Measurements from ENCODE around the gene RHOJ. TPM values are rescaled to one million over a fixed set of nuclear protein-coding genes. Genes with fewer than 3 reads are reported as not detected.

The RHOJ gene
- polyA plus RNA-seq, 1 experiment, result 116 TPM

DNA sequence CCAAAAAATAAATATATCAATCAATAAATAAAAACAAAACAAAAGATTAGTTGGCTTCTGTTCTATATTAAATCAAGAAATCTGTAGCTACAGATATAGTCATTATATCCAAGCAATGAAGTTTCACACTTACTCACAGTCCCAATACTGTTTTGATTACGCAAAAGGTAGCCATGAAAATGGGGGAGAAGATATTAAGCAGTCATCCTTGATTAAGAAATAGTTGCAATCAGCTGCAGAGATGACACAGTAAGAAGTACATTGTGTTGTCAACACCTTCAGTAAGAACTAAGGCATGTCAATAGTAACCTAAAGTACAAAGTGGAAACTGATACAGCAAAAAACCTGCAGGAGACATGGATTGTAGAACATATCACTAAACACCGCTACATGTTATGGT is 11.0 kb upstream of the RHOJ start:
- CTCF ChIA-PET, result interaction anchor here (1.0 kb wide), 1 partner anchor 30 kb away, joined by 3 read pairs; no protein-coding TSS in a partner anchor
- POLR2A ChIA-PET, result no interaction called here
- H3K36me3 ChIP-seq (ENCODE audit: control insufficient read depth, insufficient read depth, low read length), result no peaks in the 10 kb centered on the region

DNA sequence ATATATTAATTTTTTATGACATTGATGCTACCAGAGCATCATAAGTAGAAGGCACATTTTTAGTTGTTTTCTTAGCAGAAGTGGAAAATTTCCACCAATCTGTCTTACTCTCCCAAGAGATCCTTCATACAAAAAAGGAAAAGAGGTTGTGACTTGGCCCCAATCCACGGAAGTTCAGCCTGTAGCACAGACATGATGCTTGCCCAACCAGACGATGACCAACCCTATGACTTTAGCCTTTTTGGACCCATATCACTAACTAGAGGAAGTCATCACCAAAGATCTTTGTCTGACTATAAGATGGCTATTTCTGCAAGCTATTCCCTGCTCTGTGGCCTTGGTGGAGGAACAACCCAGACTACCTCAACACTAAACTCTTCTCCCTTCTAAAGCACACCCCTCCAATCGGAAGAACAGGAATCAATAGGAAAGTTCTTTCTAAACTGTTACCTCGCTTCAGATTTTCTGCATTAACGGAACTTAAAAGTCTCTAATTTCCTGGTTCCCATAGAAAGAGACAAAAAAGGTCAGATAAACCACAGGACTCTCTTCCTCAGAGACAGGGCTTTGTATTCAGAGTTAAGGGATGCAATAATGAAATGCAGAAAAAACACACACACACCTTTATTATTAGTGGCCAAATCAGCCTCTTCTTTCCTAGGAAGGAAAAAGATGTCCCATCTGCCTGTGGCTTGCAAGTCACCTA is 4.1 kb upstream of the RHOJ start:
- ChIA-PET CTCF (no interaction called here), POLR2A (no interaction called here)
- no peaks in the 10 kb centered on the region for H3K36me3 ChIP-seq (ENCODE audit: control insufficient read depth, insufficient read depth, low read length)
- no peak overlapping the region for H3K4me3 ChIP-seq (ENCODE audit: low read depth, low read length)
- TF ChIP-seq CTCF (IDR thresholded peaks at IDR 0.05; ENCODE audit: insufficient read depth, low read depth, low read length), result no peak
- no peak for DNase-seq (ENCODE audit: low read depth)
- H3K27me3 ChIP-seq (ENCODE audit: control insufficient read depth, insufficient read depth, low read length), result no peaks in the 10 kb centered on the region

More for the DNA sequence above, 11.0 kb upstream of the RHOJ start:
- DNase-seq (ENCODE audit: low read depth), result no peak
- no peak overlapping the region for H3K4me3 ChIP-seq (ENCODE audit: low read depth, low read length)
- TF ChIP-seq CTCF (IDR thresholded peaks at IDR 0.05; ENCODE audit: insufficient read depth, low read depth, low read length), result no peak
- no peaks in the 10 kb centered on the region for H3K27me3 ChIP-seq (ENCODE audit: control insufficient read depth, insufficient read depth, low read length)

DNA sequence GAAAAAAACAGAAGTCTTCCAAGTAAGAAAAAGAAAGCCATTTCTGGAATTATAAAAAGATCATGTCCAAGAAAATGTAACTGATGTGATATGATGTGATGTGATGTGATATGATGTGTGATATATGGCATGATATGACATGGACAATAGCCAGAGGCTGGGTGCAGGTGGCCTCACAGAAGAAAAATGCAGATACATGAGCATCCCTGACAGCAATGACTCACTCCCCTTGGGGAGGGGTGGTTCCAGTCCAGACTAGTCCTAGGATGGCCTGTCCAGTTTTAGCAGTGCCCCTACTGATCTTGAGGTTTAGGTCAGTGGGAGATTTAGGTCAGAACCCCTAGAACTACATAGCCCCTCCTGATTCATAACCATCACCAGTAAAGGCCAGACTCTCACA is 3.5 kb upstream of the RHOJ start:
- H3K4me3 ChIP-seq (ENCODE audit: low read depth, low read length), result no peak overlapping the region
- H3K27me3 ChIP-seq (ENCODE audit: control insufficient read depth, insufficient read depth, low read length), result no peaks in the 10 kb centered on the region
- ChIA-PET POLR2A (no interaction called here), CTCF (no interaction called here)
- no peak for DNase-seq (ENCODE audit: low read depth)
- TF ChIP-seq CTCF (IDR thresholded peaks at IDR 0.05; ENCODE audit: insufficient read depth, low read depth, low read length), result no peak
- no peaks in the 10 kb centered on the region for H3K36me3 ChIP-seq (ENCODE audit: control insufficient read depth, insufficient read depth, low read length)

DNA sequence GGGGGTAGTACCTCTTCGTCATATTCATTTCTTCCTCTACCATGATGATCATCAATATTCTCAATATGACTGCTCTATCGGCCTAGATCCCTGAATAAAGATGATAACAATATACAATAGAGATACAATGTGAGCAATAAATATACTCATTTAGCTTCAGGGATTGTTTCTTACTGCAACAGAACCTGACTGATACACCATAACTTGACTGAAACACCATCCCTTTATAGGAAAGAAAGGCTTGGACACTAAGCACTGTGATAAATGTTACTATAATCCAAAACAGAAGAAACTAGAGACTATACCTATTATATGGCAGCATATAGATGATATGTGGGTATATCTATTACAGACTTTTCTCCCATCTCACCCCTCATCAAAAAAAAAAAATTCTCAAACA is 1.2 kb upstream of the RHOJ start:
- no peak for TF ChIP-seq CTCF (IDR thresholded peaks at IDR 0.05; ENCODE audit: insufficient read depth, low read depth, low read length)
- ChIA-PET CTCF (interaction anchor here (1.5 kb wide), 1 partner anchor 16 kb away, joined by 5 read pairs; no protein-coding TSS in a partner anchor), POLR2A (no interaction called here)
- Histone ChIP-seq H3K36me3 (ENCODE audit: control insufficient read depth, insufficient read depth, low read length) (no peaks in the 10 kb centered on the region), H3K27me3 (ENCODE audit: control insufficient read depth, insufficient read depth, low read length) (no peaks in the 10 kb centered on the region), H3K4me3 (ENCODE audit: low read depth, low read length) (no peak overlapping the region)
- DNase-seq (ENCODE audit: low read depth), result no peak

- no peaks in the 10 kb centered on the region for H3K36me3 ChIP-seq (ENCODE audit: control insufficient read depth, insufficient read depth, low read length)
- ChIA-PET POLR2A (no interaction called here), CTCF (interaction anchor here (0.6 to 1.5 kb wide), 5 partner anchors 17 to 1024 kb away, joined by 3 to 6 read pairs (median 4); no protein-coding TSS in a partner anchor)
- peak; percentile 89 for DNase-seq (ENCODE audit: low read depth)
- H3K4me3 ChIP-seq (ENCODE audit: low read depth, low read length), result peak overlapping the region; percentile 44
- H3K27me3 ChIP-seq (ENCODE audit: control insufficient read depth, insufficient read depth, low read length), result no peaks in the 10 kb centered on the region
- TF ChIP-seq CTCF (IDR thresholded peaks at IDR 0.05; ENCODE audit: insufficient read depth, low read depth, low read length), result peak; percentile 37
Measured at GRCh38 chr14:63203618-63204406, 431 bp upstream of the RHOJ start.

Measured in BJ (cell line).